NCI-H1048 (cell line): ENCODE results near the gene CD302.
"Not testable (repeated sequence)": the region's sequence is repeated elsewhere in the genome, so short reads cannot be mapped to it uniquely, and the experiment has no call there.

Experiments used
- DNase-seq: peaks from one replicate; lab custom pipeline; 2025; lab: John Stamatoyannopoulos, UW

Gene CD302

GRCh38 chr2:159797543-159798375 lies at the start of gene CD302:
TSS of gene CD302 (minus strand) at chr2:159798208. CDS start at chr2:159798198, 10 bp downstream.
- DNase-seq, result no peak

- DNase-seq, result no peak
Measured at GRCh38 chr2:159846564-159846963, 48.6 kb upstream of the CD302 start.

GRCh38 chr2:159840616-159841015 lies 42.6 kb upstream of the CD302 start:
- no peak for DNase-seq

- DNase-seq, result no peak
Measured at GRCh38 chr2:159832858-159833257, 34.9 kb upstream of the CD302 start.

- DNase-seq, result no peak
Measured at GRCh38 chr2:159832026-159832425, 34.0 kb upstream of the CD302 start.

- DNase-seq, result no peak
Measured at GRCh38 chr2:159829376-159829775, 31.4 kb upstream of the CD302 start.

- DNase-seq, result no peak
Measured at GRCh38 chr2:159828738-159829137, 30.7 kb upstream of the CD302 start.

- DNase-seq, result not testable (repeated sequence)
Measured at GRCh38 chr2:159822478-159822833, 24.4 kb upstream of the CD302 start.

- DNase-seq, result not testable (repeated sequence)
Measured at GRCh38 chr2:159821775-159822477, 23.9 kb upstream of the CD302 start.

GRCh38 chr2:159818940-159819339 lies 20.9 kb upstream of the CD302 start:
- no peak for DNase-seq

- DNase-seq, result no peak
Measured at GRCh38 chr2:159817283-159817682, 19.3 kb upstream of the CD302 start.

GRCh38 chr2:159811232-159811631 lies 13.2 kb upstream of the CD302 start:
- DNase-seq, result no peak

- DNase-seq, result no peak
Measured at GRCh38 chr2:159808032-159808425, 10.0 kb upstream of the CD302 start.

- DNase-seq, result no peak
Measured at GRCh38 chr2:159807183-159808031, 9.4 kb upstream of the CD302 start.

- no peak for DNase-seq
Measured at GRCh38 chr2:159804941-159805340, 6.9 kb upstream of the CD302 start.

GRCh38 chr2:159803235-159803962 lies 5.4 kb upstream of the CD302 start:
- no peak for DNase-seq

GRCh38 chr2:159802673-159803072 lies 4.7 kb upstream of the CD302 start:
- DNase-seq, result no peak

- DNase-seq, result no peak
Measured at GRCh38 chr2:159799833-159800232, 1.8 kb upstream of the CD302 start.

GRCh38 chr2:159798376-159798725 lies 343 bp upstream of the CD302 start:
- DNase-seq, result no peak

- DNase-seq, result no peak
Measured at GRCh38 chr2:159797225-159797542, 824 bp downstream of the CD302 start.

GRCh38 chr2:159795841-159796690 lies 1.9 kb downstream of the CD302 start:
- no peak for DNase-seq
